Ishikawa (cell line): ENCODE measurements around the gene OVCH2.

Experiments used
- CEBPB ChIP-seq: IDR thresholded peaks from 2 replicates; pipeline ENCODE4 v1.6.1; 2012
- CREB1 ChIP-seq: IDR thresholded peaks from 2 replicates; pipeline ENCODE4 v1.6.1; 2012; ENCODE audit warnings: low read depth
- EGR1 ChIP-seq: IDR thresholded peaks from 2 replicates; pipeline ENCODE4 v1.6.1; 2012
- EP300 ChIP-seq: IDR thresholded peaks from 2 replicates; pipeline ENCODE4 v1.6.1; 2012; ENCODE audit warnings: borderline replicate concordance
- FOXM1 ChIP-seq: IDR thresholded peaks from 2 replicates; pipeline ENCODE4 v1.6.1; 2012; ENCODE audit warnings: low read depth, borderline replicate concordance
- NFIC ChIP-seq: IDR thresholded peaks from 2 replicates; pipeline ENCODE4 v1.6.1; 2012
- RAD21 ChIP-seq: IDR thresholded peaks from 2 replicates; pipeline ENCODE4 v1.6.1; 2012; ENCODE audit warnings: low read depth
- TAF1 ChIP-seq: IDR thresholded peaks from 2 replicates; pipeline ENCODE4 v1.6.1; 2012; ENCODE audit warnings: low read depth, mild to moderate bottlenecking
- TCF12 ChIP-seq: IDR thresholded peaks from 2 replicates; pipeline ENCODE4 v1.6.1; 2012; ENCODE audit warnings: low read depth
- TEAD4 ChIP-seq: IDR thresholded peaks from 2 replicates; pipeline ENCODE4 v1.6.1; 2012
- YY1 ChIP-seq: IDR thresholded peaks from 2 replicates; pipeline ENCODE4 v1.6.1; 2012; ENCODE audit warnings: low read depth
- TF ChIP-seq, protein P1 (sequence below): IDR thresholded peaks from 2 replicates; pipeline ENCODE4 v1.6.1; 2012
- TF ChIP-seq, protein P2 (sequence below): IDR thresholded peaks from 2 replicates; pipeline ENCODE4 v1.6.1; 2012
- TF ChIP-seq, protein P3 (sequence below): IDR thresholded peaks from 2 replicates; pipeline ENCODE4 v1.6.1; 2012; ENCODE audit warnings: low read depth, mild to moderate bottlenecking

DNA sequence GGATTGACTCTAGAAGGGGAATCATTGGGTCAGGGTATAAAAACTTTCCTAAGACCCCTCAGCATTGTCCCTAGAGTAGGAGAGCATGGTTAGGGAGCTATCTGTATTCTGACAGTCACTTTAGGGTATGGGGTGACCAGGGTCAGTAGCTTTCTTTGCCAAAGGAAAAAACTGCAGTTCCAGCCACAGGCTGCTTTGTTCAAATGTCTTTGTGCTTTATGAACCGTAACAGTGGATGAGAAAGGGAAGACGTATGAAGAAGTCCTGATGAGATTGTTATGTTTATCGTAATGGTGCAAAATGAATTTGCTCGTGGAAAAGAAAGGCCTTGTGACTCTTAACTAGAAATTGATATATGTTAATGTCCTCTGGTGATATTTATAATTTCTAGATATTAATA is 63.0 kb downstream of the OVCH2 start:
- TF ChIP-seq, protein P1, sequence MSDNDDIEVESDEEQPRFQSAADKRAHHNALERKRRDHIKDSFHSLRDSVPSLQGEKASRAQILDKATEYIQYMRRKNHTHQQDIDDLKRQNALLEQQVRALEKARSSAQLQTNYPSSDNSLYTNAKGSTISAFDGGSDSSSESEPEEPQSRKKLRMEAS = no peak
- TF ChIP-seq EP300 (no peak), YY1 (no peak), NFIC (no peak), TAF1 (no peak), TEAD4 (no peak), FOXM1 (no peak), EGR1 (no peak), CREB1 (no peak), RAD21 (no peak), TCF12 (no peak), CEBPB (no peak)
- TF ChIP-seq, protein P2, sequence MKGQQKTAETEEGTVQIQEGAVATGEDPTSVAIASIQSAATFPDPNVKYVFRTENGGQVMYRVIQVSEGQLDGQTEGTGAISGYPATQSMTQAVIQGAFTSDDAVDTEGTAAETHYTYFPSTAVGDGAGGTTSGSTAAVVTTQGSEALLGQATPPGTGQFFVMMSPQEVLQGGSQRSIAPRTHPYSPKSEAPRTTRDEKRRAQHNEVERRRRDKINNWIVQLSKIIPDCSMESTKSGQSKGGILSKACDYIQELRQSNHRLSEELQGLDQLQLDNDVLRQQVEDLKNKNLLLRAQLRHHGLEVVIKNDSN = no peak
- TF ChIP-seq, protein P3, sequence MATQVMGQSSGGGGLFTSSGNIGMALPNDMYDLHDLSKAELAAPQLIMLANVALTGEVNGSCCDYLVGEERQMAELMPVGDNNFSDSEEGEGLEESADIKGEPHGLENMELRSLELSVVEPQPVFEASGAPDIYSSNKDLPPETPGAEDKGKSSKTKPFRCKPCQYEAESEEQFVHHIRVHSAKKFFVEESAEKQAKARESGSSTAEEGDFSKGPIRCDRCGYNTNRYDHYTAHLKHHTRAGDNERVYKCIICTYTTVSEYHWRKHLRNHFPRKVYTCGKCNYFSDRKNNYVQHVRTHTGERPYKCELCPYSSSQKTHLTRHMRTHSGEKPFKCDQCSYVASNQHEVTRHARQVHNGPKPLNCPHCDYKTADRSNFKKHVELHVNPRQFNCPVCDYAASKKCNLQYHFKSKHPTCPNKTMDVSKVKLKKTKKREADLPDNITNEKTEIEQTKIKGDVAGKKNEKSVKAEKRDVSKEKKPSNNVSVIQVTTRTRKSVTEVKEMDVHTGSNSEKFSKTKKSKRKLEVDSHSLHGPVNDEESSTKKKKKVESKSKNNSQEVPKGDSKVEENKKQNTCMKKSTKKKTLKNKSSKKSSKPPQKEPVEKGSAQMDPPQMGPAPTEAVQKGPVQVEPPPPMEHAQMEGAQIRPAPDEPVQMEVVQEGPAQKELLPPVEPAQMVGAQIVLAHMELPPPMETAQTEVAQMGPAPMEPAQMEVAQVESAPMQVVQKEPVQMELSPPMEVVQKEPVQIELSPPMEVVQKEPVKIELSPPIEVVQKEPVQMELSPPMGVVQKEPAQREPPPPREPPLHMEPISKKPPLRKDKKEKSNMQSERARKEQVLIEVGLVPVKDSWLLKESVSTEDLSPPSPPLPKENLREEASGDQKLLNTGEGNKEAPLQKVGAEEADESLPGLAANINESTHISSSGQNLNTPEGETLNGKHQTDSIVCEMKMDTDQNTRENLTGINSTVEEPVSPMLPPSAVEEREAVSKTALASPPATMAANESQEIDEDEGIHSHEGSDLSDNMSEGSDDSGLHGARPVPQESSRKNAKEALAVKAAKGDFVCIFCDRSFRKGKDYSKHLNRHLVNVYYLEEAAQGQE = no peak
